ENCODE measurements around the gene FAM13A. TPM values are rescaled to one million over a fixed set of nuclear protein-coding genes. Genes with fewer than 3 reads are reported as not detected.

FAM13A gene
- total and polyA plus RNA-seq, 9 of the 15 experiments (the other 6 are each of a cell fraction or from before 2014, with no cell fraction given), result 11.3 to 23.3 (median 14.7) TPM

DNA sequence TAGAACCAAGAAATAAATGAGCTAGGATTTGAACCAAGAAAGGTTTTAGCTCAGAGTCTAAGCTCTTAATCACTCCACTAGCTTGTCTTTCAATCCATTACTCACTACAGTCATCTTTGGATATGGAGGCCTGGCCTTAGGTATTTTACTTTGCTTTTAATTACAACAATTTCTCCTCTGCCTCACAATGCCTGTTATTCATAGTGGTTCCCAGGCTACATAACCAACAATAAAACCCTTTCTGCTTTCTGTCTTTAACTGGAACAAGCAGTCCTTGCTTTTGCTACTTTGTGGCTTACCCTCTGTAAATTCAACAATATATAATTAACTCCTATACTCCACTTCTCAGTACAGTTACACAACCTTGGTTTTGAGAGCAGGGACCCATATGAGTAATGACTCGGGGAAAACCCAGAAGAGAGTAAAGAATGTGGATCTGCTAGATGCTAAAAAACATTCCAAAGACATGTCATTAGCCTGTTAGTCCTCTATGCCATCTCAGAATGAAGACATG lies 264.7 kb downstream of the FAM13A start:
- POLR2A ChIA-PET, result no interaction called here
- Histone ChIP-seq H2AFZ (ENCODE audit: low read depth, low read length) (no peak overlapping the region), H3K9ac (ENCODE audit: insufficient read depth in 1 of 2, low read depth in 2 of 2, low read length in 2 of 2) (no peak overlapping the region), H3K4me1 (replicated peaks in 1 of 2; ENCODE audit: control insufficient read depth in 2 of 2, insufficient read depth in 2 of 2, low read length in 2 of 2) (no peaks in the 10 kb centered on the region), H3K4me2 (ENCODE audit: insufficient read depth, low read length) (no peak overlapping the region), H3K9me1 (ENCODE audit: control insufficient read depth, insufficient read depth, low read length) (no peaks in the 10 kb centered on the region), H4K20me1 (replicated peaks; ENCODE audit: control insufficient read depth, insufficient read depth, low read length) (no peaks in the 10 kb centered on the region), H3K27me3 (ENCODE audit: control insufficient read depth in 2 of 2, insufficient read depth in 2 of 2, low read length in 2 of 2) (no peaks in the 10 kb centered on the region), H3K79me2 (ENCODE audit: control insufficient read depth, insufficient read depth, low read length) (no peaks in the 10 kb centered on the region), H3K4me3 (no peak overlapping the region), H3K9me3 (replicated peaks; ENCODE audit: control insufficient read depth, insufficient read depth, low read depth, low read length) (no peaks in the 10 kb centered on the region), H3K27ac (ENCODE audit: extremely low read depth, low read depth, low read length) (no peak overlapping the region), H3K36me3 (ENCODE audit: control insufficient read depth, insufficient read depth, low read length) (peaks cover 10% of the 10 kb centered on the region; the same call in 2 of the 3 replicates)
- intact Hi-C loops (cut with micrococcal nuclease), result loop anchor here (5.0 to 10.0 kb wide), 2 partner anchors 85 to 118 kb away; no protein-coding TSS in a partner anchor
- 77% methylated on average over 1 of the region's 1 CpG for WGBS (ENCODE audit: insufficient coverage, low coverage, missing lambda C conversion rate)
- in situ Hi-C loops (cut with MboI), result no loop called here
- BruUV-seq (replicated peaks), result no TSS peak
- FAIRE-seq (no peak), DNase-seq (ENCODE audit: extremely low read depth in 1 of 4, low spot score in 3 of 4) (no peak), ATAC-seq (no peak; the same call in 2 of the 3 replicates)
- CTCF ChIA-PET (ENCODE audit: low intra/inter-chr PET ratio), result no interaction called here
- TF ChIP-seq ELF2 (CRISPR knock-in tag; IDR thresholded peaks at IDR 0.05), result no peak
- no peak for TF ChIP-seq RBM25 (IDR thresholded peaks at IDR 0.05; ENCODE audit: low read depth, low read length, severe bottlenecking)
- no peak for TF ChIP-seq MAZ (CRISPR knock-in tag; conservative IDR thresholded peaks at IDR 0.05 in 1 of 2, IDR thresholded peaks at IDR 0.05 in 1 of 2)
- TF ChIP-seq, protein P1, sequence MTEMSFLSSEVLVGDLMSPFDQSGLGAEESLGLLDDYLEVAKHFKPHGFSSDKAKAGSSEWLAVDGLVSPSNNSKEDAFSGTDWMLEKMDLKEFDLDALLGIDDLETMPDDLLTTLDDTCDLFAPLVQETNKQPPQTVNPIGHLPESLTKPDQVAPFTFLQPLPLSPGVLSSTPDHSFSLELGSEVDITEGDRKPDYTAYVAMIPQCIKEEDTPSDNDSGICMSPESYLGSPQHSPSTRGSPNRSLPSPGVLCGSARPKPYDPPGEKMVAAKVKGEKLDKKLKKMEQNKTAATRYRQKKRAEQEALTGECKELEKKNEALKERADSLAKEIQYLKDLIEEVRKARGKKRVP (CRISPR knock-in tag; IDR thresholded peaks at IDR 0.05), result no peak
- TF ChIP-seq, protein P2, sequence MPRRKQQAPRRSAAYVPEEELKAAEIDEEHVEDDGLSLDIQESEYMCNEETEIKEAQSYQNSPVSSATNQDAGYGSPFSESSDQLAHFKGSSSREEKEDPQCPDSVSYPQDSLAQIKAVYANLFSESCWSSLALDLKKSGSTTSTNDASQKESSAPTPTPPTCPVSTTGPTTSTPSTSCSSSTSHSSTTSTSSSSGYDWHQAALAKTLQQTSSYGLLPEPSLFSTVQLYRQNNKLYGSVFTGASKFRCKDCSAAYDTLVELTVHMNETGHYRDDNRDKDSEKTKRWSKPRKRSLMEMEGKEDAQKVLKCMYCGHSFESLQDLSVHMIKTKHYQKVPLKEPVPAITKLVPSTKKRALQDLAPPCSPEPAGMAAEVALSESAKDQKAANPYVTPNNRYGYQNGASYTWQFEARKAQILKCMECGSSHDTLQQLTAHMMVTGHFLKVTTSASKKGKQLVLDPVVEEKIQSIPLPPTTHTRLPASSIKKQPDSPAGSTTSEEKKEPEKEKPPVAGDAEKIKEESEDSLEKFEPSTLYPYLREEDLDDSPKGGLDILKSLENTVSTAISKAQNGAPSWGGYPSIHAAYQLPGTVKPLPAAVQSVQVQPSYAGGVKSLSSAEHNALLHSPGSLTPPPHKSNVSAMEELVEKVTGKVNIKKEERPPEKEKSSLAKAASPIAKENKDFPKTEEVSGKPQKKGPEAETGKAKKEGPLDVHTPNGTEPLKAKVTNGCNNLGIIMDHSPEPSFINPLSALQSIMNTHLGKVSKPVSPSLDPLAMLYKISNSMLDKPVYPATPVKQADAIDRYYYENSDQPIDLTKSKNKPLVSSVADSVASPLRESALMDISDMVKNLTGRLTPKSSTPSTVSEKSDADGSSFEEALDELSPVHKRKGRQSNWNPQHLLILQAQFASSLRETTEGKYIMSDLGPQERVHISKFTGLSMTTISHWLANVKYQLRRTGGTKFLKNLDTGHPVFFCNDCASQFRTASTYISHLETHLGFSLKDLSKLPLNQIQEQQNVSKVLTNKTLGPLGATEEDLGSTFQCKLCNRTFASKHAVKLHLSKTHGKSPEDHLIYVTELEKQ (CRISPR knock-in tag; IDR thresholded peaks at IDR 0.05), result no peak
- TF ChIP-seq, protein P3, sequence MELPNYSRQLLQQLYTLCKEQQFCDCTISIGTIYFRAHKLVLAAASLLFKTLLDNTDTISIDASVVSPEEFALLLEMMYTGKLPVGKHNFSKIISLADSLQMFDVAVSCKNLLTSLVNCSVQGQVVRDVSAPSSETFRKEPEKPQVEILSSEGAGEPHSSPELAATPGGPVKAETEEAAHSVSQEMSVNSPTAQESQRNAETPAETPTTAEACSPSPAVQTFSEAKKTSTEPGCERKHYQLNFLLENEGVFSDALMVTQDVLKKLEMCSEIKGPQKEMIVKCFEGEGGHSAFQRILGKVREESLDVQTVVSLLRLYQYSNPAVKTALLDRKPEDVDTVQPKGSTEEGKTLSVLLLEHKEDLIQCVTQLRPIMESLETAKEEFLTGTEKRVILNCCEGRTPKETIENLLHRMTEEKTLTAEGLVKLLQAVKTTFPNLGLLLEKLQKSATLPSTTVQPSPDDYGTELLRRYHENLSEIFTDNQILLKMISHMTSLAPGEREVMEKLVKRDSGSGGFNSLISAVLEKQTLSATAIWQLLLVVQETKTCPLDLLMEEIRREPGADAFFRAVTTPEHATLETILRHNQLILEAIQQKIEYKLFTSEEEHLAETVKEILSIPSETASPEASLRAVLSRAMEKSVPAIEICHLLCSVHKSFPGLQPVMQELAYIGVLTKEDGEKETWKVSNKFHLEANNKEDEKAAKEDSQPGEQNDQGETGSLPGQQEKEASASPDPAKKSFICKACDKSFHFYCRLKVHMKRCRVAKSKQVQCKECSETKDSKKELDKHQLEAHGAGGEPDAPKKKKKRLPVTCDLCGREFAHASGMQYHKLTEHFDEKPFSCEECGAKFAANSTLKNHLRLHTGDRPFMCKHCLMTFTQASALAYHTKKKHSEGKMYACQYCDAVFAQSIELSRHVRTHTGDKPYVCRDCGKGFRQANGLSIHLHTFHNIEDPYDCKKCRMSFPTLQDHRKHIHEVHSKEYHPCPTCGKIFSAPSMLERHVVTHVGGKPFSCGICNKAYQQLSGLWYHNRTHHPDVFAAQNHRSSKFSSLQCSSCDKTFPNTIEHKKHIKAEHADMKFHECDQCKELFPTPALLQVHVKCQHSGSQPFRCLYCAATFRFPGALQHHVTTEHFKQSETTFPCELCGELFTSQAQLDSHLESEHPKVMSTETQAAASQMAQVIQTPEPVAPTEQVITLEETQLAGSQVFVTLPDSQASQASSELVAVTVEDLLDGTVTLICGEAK (IDR thresholded peaks at IDR 0.05), result no peak
- TF ChIP-seq, protein P3 (CRISPR knock-in tag; IDR thresholded peaks at IDR 0.05), result no peak

Data from K562 (cell line).